ENCODE measurements around the gene PPP3R1. TPM values are rescaled to one million over a fixed set of nuclear protein-coding genes. Genes with fewer than 3 reads are reported as not detected.

PPP3R1 gene
- total and polyA plus RNA-seq, 2 experiments from 2014 or later: 7.9 to 49.6 TPM

DNA sequence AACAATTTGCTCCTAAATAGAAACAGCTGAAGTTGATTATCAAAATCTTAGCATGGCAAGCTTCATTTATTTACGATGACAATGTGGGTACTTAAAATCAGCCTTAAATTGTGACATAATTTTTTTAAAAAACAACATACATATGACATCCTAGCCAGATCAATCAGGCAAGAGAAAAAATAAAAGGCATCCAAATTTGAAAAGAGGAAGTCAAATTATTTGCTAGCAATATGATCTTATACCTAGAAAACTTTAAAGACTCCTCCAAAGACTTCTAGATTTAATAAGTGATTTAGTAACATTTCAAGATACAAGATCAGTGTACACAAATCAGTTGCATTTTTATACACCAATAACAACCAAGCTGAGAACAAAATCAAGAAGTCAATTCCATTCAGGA, 14.3 kb upstream of the PPP3R1 start (continued):
- no peak for TF ChIP-seq REST (IDR thresholded peaks at IDR 0.05; ENCODE audit: unreplicated experiment)
- no peak for TF ChIP-seq CREB1 (CRISPR knock-in tag; IDR thresholded peaks at IDR 0.05; ENCODE audit: low read depth)
- TF ChIP-seq, protein P1, sequence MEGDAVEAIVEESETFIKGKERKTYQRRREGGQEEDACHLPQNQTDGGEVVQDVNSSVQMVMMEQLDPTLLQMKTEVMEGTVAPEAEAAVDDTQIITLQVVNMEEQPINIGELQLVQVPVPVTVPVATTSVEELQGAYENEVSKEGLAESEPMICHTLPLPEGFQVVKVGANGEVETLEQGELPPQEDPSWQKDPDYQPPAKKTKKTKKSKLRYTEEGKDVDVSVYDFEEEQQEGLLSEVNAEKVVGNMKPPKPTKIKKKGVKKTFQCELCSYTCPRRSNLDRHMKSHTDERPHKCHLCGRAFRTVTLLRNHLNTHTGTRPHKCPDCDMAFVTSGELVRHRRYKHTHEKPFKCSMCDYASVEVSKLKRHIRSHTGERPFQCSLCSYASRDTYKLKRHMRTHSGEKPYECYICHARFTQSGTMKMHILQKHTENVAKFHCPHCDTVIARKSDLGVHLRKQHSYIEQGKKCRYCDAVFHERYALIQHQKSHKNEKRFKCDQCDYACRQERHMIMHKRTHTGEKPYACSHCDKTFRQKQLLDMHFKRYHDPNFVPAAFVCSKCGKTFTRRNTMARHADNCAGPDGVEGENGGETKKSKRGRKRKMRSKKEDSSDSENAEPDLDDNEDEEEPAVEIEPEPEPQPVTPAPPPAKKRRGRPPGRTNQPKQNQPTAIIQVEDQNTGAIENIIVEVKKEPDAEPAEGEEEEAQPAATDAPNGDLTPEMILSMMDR (conservative IDR thresholded peaks at IDR 0.05; ENCODE audit: low read depth in 2 of 2): no peak
- TF ChIP-seq STAT1 (IDR thresholded peaks at IDR 0.05; ENCODE audit: unreplicated experiment): no peak
- no peak for TF ChIP-seq JUNB (IDR thresholded peaks at IDR 0.05; ENCODE audit: unreplicated experiment)

DNA sequence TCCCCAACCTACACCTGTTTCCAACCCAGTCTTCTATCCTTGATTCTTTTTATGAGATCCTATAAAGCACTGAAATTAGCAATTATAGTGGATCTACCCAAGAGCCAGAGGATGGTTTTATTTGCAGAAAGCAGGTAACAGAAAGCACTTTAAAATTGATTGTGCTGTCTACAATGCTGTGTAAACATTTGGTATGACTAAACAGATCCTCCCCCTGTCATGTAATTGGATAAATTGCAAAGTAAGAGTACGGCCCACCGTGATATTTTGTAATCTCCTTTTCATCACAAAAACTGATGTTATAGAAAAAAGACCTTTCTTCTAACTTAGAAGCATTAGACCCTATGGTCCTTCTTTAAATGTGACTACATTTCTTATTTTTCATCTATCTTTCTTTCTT, 11.3 kb upstream of the PPP3R1 start:
- Histone ChIP-seq H3K36me3 (ENCODE audit: insufficient read depth) (no peaks in the 10 kb centered on the region), H3K27ac (ENCODE audit: low read depth) (no peak overlapping the region), H3K4me3 (no peak overlapping the region), H3K79me2 (replicated peaks; ENCODE audit: insufficient read depth) (no peaks in the 10 kb centered on the region), H3K9me2 (ENCODE audit: insufficient read depth) (no peaks in the 10 kb centered on the region), H4K20me1 (replicated peaks; ENCODE audit: insufficient read depth) (no peaks in the 10 kb centered on the region), H3K4me1 (ENCODE audit: insufficient read depth) (no peaks in the 10 kb centered on the region), H3K4me2 (no peak overlapping the region), H3F3A (replicated peaks; ENCODE audit: low read depth) (no peaks in the 10 kb centered on the region), H2AFZ (no peak overlapping the region), H3K27me3 (ENCODE audit: insufficient read depth) (no peaks in the 10 kb centered on the region)
- Mint-ChIP-seq H3K36me3 (ENCODE audit: low read depth) (no peaks in the 10 kb centered on the region), H3K4me3 (no peak overlapping the region), H3K9me3 (no peaks in the 10 kb centered on the region), H3K27ac (no peak overlapping the region), H3K27me3 (ENCODE audit: insufficient read depth, low read depth, poor library complexity) (no peaks in the 10 kb centered on the region), H3K4me1 (no peaks in the 10 kb centered on the region; the same call in 2 of the 3 replicates)
- ATAC-seq: no peak
- DNase-seq (ENCODE audit: low spot score): no peak
- TF ChIP-seq POLR2AphosphoS5 (IDR thresholded peaks at IDR 0.05; ENCODE audit: low read depth) (no peak), REST (IDR thresholded peaks at IDR 0.05; ENCODE audit: unreplicated experiment) (no peak), STAT1 (IDR thresholded peaks at IDR 0.05; ENCODE audit: unreplicated experiment) (no peak), ZNF114 (CRISPR knock-in tag; IDR thresholded peaks at IDR 0.05) (no peak), ZNF331 (CRISPR knock-in tag; IDR thresholded peaks at IDR 0.05; ENCODE audit: low read depth) (no peak), NANOG (IDR thresholded peaks at IDR 0.05; ENCODE audit: borderline replicate concordance) (no peak), JUNB (IDR thresholded peaks at IDR 0.05; ENCODE audit: unreplicated experiment) (no peak), EZH2phosphoT487 (IDR thresholded peaks at IDR 0.05; ENCODE audit: unreplicated experiment) (no peak), CREB1 (CRISPR knock-in tag; IDR thresholded peaks at IDR 0.05; ENCODE audit: low read depth) (no peak)
